GM21786 (cell line): Measurements from ENCODE around the gene GABPA.
A peak's percentile ranks its signal among the peaks of the same experiment; 100 is the strongest.
"Not testable (repeated sequence)": the region's sequence is repeated elsewhere in the genome, so short reads cannot be mapped to it uniquely, and the experiment has no call there.

Experiments used
- ATAC-seq: cut with Tn5 transposase; IDR thresholded peaks from one replicate; pipeline ENCODE4 v1.9.1; 2021; ENCODE audit not compliant: unreplicated experiment

The GABPA gene

DNA sequence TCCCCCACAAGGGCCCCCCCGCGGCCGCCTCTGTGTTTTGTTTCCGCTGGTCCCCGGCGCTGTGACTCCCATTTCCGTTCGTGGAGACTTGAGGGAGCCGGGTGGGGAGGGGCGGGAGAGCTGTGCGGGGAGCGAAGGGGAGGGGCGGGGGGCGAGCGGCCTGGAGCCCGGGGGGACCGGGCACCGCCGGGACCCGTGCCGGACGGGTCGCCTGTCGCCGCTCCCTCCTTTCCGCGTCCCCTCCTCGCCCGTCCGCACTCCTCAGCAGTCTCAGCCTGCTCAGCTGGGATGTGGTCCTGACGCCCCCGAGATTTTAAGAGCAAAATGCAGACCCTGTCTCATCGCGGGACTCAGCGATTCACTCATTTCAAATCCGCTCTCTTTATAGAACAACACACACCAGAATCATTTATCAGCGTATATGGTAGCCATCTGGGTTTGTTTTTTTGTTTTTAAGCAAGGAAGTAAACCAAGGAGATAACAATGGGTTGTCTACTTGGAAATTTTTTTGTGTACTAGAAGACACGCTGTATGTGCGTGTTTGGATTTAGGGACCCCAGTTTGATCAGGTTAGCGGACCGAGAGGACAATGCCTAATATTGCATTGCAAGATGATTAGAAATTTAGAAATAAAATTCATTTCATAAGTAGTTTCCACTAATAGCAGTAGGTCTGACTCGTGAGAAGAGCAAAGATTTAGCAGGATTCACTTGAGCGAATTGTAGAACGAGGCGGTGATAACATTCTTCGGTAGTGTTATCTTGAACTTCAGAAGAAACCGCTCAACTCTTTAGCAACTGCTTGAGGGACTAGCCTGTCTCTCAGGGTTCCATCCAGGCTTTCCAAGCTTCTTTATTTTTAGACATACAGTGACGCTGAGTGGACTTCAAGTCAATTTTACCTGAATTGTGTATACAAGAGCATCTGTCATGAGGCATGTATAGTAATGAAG lies 1.1 kb downstream of the GABPA start:
- ATAC-seq, result peak; percentile 38

DNA sequence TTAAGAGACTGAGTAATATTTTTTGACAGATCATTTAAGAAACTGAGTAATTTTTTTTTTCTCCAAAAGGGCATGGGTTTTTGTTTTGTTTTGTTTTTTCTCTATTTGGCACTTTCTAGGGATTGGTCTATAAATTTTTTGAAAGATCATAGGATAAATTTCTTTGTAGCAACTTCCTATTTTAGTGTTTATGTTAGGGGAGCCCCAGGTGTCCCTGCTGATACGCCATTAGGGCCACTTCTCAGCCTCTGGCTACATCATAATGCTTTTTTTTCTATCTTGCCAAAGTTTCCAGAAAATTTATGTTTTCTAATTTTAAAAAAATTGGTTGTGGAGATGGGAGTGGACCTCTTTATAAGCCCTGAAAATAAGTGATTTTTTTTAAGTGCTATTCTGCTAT lies 2.6 kb downstream of the GABPA start:
- ATAC-seq, result no peak

DNA sequence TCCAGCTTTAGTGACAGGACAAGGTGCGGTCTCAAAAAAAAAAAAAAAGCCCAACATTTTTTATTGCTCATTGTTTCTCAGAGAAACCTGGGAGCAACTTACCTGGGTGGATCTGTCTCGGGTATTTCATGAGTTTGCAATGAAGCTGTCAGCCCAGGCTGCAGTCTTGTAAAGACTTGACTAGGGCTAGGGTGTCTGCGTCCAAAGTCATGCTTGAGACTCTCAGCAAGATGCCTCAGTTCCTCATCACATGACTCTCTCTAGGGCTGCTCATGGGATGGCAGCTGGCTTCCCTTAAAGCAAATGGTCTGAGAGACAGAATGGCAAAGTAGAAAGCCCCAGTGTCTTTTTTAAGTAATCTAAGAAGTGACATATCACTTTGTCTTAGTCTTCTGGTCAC lies 8.1 kb downstream of the GABPA start:
- ATAC-seq, result no peak

DNA sequence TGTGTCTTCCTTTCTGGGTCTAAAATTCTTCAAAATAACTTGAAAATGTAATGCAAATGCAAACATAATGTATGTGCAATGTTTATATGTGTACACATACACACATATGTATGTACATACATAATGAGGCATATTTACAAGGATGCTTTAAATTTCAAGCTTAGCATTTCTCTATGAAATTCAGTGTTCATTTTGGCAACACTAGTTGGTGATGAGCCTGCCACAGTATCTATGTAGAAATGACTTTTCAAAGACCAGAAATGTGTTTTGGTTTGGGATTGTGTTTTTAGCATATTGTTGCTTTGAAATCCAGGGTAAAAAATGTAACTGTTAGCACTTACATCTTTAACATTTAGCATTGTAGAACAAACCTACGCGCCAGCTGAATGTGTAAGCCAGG lies 10.1 kb downstream of the GABPA start:
- ATAC-seq, result no peak

DNA sequence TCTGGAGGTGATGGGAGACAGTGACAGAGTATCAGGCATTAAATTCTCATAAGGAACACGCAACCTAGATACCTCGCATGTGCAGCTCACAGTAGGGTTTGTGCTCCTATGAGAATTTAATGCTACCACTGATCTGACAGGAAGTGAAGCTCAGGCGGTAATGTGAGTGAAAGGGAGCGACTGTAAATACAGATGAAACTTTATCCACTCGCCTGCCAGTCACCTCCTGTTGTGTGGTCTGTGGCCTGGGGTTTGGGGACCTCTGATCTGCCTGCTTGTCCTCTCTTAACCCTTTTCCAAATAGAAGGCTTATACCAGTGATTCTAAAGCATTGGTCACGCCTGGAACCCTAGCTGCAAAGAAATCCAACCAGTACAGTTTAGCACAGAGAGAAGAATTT lies 15.3 kb downstream of the GABPA start:
- ATAC-seq, result no peak

DNA sequence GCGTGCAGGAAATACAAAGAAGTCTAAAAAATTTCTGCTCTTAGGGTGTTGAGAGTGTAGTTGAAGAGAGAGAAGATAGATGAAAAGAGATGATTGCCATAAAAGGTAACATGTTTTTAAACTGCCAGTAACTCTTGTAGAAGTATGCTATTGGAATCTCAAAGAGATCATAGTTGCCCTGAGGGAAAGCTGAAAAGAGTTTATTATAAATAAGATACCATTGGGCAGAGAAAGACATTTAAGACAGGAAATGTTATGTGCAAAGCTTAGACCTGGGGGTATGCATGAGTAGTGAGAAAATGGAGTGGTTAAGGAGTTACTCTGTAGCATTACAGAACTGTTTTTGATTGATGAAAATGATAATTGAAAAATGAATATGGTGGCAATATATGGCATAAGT lies 17.6 kb downstream of the GABPA start:
- no peak for ATAC-seq

DNA sequence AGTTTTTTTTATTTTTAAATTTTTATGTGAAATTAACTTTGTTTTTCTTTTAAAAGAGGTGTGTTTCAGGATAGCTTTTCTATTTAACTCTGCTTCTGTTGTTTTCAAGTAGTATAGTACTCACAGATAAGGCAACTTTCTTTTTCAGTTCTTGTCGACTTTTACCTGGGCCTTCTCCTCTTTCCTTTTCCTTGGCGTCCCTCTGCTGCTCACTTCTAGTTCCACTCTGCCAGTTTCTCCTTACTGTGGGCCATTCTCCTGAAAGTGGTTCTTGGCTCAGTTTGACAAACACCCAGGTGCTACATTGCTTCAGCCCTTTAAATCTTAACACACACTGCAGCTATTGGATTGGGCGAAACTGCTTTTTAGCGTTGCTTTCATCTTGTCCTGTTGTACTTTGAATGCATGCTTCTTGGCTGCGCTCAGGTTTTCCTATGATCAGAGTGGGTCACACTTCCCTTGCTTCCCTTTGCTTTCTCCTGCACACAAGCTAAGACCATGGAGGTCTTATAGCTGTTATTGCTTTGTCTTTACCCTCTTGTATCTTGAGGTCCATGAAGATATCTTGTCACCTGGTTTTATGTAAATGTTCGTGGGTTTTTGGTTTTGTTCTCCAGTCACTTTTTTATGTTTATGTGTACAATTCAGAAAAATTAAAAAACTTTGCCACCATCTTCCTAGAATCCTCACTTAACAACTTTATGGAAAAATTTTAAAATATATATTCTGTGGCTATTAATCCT lies 21.6 kb downstream of the GABPA start:
- ATAC-seq, result no peak

DNA sequence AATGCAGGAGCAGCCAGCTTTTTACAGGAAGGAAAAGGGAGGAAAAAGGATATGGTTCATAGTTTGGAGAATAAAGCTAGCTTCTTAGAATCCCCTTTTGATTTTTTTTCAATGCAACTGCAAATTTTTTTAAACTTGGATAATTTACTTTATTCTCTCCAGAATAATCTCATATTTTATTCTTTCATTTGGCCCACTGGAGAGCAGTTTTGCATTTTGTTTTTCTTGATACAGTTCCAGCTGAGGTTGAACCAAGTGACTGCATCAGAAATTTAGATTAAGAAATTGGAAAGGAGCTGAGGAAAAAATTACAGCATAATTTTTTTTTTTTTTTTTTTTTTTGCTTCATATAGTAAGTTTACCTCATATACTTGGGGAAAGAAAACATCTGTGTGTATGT lies 22.8 kb downstream of the GABPA start:
- ATAC-seq, result no peak

DNA sequence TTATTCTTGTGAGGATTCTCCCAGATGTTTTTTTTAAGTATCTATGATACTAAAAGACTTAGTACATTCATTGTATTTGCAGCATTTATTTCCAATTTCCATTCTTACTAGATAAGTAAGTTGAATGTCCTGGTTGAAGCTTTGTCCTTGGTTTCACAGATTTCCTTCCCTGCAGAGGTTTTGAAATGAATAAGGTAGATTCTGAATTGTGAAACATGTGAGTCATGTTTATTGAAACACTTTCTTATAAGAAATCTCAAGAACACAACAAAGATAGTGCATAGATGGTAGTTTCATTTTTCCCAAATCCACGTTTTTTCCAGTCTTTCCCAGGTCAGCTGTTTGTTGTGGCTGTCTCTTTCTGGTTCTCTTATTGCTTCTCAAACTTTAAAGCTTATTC lies 24.8 kb downstream of the GABPA start:
- ATAC-seq, result no peak

DNA sequence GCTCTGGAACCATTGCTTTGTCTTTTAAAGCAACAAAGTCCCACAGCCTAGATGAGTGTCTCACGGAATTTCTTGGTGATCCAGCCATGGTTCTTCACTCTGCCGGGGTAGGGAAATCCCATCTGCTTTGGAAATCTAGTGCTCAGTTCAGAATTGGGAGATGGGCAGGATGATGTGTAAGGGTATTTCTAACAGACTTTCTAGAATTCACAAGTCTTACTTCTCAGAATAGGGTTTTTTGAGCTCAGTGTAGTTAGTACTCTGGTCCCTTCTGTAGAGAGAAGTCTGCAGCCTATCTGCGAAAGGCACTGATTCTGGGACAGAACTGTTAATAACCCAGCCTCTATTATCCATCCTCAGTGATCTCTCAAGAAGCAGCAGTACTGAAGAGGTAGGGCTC lies 25.3 kb downstream of the GABPA start:
- ATAC-seq, result no peak

DNA sequence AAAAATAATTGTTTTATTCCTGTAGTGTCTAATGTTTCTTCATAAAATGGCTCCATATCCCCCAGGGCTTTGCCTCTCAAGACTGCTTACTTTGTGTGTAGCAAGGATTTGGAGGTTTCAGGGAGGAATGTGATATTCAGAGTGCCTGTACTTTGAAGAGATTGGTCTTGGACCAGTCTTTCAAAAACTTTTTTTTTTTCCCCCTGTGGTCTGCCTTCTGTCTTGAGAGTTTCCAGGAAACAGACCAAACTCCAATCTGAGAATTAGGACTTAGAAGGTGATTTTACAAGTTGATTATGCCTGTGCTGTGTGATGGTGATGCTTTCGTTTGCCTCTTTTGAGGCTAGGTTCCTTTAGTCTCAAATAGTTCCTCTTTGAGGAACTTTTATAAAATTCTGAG lies 25.9 kb downstream of the GABPA start:
- no peak for ATAC-seq

DNA sequence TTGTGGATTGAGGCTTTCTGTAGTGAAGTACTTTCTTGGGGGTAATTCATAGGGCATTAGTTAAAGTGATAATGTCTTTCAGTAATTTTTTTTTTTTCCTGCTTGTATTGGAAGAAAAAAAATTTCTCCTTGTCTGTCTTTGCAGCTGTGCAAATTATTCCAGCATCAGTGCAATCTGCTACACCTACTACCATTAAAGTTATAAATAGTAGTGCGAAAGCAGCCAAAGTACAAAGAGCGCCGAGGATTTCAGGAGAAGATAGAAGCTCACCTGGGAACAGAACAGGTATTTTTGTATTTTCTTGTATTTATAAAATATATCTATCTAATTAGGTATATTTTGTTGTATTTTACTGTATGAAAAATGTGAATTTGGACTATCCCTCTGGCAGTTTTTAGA lies 29.3 kb downstream of the GABPA start:
- no peak for ATAC-seq

DNA sequence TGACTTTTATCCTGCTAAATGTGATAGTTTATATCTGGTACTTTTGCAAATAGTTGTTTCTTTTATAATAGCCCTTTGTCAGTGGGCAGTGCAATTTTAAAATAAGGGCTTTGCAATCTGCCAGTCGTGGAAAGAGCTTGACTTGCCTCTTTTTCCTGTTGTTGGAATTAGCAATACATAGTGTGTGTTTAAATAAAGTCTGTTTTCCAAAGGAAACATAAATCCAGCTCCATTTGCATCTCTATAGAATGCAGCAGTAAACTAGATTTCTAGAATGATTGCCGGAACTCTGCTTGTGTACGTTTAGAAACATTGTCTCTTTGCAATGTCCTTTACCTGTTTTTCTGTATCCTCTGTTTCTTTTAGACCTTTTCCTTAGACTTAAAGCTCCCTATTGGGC lies 33.1 kb downstream of the GABPA start:
- ATAC-seq, result no peak

DNA sequence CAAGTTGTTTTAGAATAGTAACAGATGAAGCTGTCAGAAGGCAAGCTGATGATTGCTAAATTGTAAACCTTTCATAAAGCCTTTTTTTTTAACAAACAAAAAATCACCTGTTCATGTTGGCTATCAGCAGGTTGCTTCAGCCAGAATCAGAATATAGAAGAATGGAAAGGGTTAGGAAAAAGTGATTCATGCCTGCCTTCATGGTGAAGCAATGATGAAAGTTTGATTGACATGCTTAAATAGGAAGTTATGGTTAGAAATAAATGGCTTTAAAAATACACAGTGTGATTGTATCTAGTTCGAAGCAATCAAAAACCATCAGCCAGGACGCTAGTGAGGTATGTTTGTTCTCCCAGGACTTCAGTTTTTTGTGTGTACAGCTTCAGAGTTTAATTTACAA lies 37.9 kb downstream of the GABPA start:
- ATAC-seq, result no peak

DNA sequence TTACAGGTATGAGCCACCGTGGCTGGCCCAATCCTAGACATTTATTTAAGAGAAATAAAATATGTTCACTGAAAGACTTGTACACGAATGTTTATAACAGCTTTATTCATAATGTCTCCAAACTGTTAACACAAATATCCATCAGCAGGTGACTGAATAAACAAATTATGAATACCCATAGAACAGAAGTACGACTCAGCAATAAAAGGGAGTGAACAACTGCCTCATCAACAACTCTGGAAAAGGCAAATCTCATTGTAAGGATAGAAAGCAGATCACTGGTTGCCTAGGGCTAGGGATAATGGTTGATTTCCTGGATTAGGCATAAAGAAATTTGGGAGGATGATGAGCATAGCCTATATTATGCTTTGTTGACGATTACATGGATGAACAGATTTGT lies 41.7 kb downstream of the GABPA start:
- ATAC-seq, result no peak

DNA sequence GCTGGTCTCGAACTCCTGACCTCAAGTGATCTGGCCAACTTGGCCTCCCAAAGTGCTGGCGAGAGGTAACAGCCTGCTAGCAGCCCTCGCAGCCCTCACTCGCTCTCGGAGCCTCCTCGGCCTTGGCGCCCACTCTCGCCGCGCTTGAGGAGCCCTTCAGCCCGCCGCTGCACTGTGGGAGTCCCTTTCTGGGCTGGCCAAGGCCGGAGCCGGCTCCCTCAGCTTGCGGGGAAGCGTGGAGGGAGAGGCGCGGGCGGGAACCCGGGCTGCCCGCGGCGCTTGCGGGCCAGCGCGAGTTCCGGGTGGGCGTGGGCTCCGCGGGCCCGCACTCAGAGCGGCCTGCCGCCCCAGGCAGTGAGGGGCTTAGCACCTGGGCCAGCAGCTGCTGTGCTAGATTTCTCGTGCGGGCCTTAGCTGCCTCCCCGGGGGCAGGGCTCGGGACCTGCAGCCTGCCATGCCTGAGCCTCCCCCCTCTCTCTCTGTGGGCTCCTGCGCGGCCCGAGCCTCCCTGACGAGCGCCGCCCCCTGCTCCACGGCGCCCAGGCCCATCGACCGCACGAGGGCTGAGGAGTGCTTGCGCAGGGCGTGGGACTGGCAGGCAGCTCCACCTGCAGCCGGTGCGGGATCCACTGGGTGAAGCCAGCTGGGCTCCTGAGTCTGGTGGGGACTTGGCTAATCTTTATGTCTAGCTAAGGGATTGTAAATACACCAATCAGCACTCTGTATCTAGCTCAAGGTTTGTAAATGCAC lies 43.5 kb downstream of the GABPA start:
- not testable (repeated sequence) for ATAC-seq

DNA sequence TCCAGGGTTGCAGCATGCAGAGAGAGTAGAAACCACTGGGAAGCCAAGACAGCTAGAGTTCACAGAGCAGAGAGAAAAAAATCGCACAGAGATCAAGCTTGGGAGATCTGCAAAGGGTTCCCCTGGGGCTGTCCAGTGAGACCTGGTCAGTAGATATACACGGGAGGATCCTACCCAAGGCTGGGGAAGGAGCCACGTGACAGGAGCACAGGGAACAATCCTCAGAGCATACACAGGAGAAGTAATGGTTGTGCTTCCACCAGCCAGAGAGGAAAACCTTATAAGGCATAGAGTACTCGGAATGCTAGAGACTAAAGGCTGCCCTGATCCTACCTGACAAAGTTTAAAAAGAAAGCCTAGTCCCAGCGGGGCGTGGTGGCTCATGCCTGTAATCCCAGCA lies 53.9 kb downstream of the GABPA start:
- ATAC-seq, result no peak

DNA sequence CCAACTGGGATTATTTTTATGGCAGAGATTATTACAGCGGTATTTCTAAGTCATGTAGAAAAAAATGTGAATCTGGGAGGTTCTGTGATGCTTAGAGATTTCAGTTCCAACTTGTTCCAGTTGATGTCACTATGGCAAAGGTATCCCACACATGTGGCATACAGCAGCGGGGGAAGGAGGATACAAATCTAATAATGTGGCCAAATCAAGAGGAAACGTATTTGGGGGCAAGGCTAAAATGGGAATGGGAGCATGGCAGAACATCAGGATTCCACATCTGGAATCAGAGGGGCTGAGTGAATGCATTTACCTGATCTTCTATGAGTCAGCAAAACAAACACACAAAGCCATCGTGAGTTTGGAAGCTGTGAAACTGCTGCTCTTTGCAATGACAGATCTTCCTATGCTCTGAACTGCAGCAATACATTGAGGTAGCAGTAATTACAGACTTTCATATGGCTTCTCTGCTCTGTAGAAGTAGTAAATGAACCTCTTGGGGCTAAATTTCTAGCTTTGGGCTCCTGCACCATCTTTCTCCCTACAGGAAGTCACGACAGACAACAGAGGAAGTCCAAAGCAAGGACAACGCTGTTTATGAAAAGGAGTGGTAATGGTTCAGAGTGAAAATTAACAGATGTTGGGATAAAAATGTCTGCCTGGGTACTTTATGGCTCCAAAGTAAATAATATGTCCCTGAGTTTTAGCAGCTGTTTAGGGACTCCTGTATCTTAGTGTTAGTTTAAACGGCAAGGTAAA lies 55.5 kb downstream of the GABPA start:
- ATAC-seq, result peak; percentile 57

DNA sequence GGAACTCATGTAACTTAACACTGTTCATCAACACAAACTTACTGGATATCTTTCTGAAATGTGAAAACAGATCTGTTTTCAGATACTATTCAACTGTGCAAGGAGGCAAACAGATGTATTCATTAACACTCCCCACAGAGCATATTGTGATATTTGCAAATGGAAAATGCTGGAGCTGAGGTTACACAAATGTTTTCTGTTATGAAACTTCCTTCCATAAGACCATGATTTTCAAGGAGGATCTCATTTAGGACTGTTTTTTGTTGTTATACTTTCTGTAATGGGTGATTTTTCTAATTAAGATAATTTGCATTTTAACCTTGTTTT lies 56.1 kb downstream of the GABPA start:
- ATAC-seq, result no peak

DNA sequence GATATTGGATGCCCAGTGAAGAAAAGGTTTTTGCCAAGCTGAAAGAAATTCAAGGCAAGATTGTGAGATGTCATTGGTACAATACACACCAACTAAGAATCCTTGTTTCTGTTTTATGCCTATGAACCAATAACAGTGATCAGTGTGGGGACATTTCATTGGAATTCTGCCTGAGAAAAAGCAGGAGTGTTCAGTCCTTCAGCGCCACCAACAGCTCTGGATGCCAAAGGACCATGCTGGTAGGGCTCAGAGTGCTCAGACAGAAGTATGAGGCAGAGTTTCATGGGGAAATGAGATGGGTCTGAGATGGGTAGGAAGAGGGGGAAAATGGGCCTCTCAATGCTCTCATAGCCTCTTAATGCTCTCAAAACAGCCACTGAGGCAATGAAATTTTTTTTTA lies 56.5 kb downstream of the GABPA start:
- no peak for ATAC-seq
